GM19193 (cell line): ENCODE data around the gene AIFM2.

Experiments
- POLR2A ChIP-seq: IDR thresholded peaks from 4 replicates; pipeline ENCODE4 v1.6.1; 2011; ENCODE audit not compliant: insufficient read depth, insufficient read length; ENCODE audit errors: extremely low read depth

AIFM2 gene

DNA sequence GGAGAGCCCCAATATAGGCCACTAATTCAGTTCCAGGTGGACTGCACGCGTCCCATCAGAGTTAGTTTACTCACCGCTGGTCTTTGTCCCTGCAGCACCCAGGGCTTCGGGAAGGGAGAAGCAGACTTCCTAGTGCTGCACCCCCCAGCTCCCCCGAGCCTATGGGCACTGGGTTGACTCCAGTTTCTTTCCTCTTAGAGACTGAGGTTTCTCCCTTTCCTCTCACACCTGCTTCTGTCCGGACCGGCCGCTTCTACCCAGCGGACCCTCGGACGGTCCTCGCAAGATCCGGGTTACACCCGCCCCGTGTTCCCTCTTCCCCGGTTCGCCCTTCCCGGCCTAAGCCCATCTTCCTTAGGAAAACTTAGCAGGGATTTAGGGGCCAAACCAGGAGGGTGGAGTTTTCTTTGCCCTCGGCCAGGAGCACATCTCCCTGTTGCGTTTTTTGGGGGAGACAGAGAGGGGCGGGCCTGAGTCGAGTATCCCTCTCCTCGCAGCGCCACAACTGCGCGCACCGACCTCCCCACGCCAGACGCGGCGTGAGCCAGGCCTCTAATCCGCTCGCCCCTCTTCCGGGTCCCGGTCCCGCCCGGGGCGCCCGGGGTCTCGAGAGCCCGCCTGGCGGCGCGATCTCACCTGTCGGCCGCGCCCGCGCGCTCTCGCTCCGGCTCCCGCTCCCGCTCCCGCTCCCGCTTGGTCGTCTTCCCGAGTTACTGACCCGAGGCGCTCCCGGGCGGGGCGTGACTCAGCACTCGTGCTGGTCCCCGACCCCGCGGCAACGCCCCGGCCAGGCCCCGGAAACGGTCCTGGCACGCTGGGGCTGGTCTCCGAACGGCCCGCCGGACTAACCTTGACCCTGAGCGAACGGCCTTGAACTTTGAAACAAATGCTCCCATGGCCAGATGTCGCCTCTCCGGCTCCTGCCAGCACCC, at the start of gene AIFM2:
AIFM2 (minus strand) TSS at position 728 of the 932 bp plus-strand sequence. CDS start 8,741 bp downstream, outside the sequence.
- peak; percentile 75 for TF ChIP-seq POLR2A

DNA sequence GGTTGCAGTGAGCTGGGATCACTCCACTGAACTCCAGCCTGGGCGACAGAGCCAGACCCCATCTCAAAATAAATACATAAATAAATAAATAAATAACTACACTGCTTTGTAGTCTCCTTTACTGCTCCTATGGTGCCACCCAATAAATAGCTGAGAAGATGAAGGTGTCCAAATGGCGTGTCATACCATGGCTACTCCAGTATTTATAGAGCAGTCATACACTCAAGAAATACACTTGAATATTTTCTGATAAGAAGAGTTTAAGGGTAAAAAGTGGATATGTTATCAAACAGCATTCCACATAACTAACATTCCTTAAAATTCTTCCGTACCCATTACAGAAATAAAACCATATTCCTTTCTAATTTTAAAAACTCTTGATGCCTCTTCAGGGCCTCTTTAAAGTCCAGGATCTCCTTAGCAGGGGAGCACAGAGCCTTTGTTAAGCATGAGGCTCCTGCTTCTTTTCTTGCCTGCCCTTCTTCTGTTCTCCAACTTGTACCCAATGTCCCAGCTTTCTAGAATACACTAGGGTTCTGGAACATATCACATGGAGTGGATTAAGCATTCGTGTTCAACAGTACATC, 45.6 kb upstream of the AIFM2 start:
- no peak for TF ChIP-seq POLR2A

DNA sequence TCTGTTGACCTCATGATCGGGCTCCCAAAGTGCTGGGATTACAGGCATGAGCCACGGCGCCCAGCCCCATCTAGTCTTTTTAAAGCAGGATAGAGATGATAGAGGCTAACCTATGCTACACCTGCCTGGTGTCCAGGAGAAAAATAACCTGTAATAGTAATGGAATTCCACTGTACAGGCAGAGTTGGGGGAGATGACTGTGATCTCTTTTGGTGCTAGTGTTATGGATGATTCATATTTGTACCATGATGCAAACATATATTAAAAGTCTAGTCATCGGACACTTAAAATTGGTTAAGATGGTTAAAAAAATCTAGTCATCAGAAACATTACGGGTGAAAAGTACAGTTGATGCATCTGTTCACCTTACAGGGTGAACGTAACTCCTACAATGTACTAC, 43.8 kb upstream of the AIFM2 start:
- TF ChIP-seq POLR2A, result no peak

DNA sequence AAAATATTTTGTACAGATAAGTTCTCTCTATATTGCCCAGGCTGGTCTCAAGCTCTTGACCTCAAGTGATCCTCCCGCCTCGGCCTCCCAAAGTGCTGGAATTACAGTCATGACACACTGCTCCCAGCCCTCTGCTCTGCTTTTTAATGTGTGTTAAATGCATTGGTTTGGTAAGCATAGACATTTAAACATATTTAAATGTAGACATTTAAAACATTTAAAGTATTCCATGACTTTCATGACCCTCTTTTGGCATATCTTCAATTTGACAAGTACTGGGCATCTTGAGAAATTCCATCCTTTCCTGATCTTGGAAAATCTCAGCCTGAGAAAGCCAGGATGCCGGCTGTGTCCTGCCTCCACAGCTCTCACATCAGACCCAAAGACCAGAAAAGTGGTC, 42.9 kb upstream of the AIFM2 start:
- no peak for TF ChIP-seq POLR2A

DNA sequence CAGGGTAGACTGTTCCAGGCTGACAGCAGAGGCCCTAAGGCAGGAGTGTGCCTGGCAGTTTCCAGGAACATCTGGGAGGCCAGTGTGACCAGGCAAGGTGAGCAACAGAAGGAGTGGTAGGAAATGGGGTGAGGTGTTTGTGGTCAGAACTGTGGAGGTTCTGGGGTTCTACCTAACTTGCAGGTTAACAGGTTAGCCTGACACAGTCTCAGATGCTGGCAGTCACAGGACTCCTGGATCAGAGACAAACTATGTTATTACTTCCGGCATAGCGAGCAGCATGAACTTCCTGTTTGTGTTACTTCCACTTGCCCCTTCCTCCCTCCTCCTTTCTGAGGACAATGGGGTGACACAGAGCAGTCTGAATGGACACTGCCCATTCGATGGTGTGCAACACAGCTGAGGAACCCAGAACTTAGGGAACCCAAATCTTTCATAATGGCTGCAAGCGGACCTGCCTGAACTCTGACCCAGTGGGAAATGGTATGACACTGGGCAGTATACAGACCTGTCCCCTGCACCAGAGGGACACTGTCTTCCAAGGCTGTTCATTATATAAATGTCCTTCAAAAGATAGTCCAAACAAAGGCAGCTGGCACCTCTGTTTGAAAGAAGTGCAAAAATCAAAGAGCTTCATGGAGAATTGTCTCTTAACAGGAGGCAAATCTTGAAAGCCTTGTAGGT, 41.6 kb upstream of the AIFM2 start:
- no peak for TF ChIP-seq POLR2A

DNA sequence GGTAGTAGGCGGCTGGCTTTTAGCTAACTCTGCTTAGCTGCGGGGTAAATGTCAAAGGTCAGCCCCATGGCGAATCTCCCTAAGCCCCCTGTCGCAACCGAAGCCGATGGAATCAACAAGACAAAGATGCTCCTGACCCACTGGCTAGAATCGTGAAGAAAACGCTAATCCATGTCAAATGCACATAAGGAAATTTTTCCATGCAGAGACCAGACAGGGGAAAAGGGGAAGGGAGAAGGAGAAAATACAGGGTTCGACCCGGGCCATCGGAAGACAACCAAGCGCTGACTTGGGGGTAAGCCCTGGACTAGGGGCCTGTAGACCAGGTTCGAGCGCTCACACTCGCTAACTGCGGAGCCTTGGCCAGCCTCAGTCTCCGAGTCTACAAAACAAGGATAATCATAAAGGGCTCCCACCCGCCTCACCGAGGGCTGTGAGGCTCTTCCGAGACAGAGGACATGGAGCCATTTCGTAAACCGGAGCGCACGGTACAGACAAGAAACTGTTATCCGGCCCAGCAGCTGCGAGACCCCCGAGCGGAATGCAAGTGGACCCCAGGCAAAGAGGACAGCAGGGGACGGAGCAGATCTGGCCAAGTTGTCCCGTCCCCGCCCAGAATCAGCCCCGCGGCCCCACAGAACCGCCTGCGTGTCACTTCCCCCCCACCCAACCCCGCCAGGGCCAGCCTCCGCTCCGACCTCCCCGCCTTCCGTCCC, 37.2 kb upstream of the AIFM2 start:
- no peak for TF ChIP-seq POLR2A

DNA sequence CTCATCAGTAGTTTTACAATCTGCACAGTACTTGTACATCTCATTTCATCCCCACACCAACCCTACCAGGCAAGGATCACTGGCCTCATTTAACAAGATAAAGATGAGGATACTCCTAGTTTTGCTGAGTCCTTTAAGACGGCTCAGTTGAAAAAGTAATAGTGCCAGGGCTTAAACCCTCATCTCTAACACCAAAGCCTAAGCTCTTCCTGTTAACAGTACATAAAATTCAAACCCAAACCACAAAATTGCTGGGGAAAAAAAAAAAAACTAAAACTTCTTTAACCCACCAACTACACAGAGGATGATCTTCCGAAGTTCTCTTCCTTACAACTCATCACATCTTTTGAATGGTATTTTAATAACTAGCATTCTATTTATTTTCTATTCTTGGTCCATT, 36.4 kb upstream of the AIFM2 start:
- TF ChIP-seq POLR2A, result no peak

DNA sequence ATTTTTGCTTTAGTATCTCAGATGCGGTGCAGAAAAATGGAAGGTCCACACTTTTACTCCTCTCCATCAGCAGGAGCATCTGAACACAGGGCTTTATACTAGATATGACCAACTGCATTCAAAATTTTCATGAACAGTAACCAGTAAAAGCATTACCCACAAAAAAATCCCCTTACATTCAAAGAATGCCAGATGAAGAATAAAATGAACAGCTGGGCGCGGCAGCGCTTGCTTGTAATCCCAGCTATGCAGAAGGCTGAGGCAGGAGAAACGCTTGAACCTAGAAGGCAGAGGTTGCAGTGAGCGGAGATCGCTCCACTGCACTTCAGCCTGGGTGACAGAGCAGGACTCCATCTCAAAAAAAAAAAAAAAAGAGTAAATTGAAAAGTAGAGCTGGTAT, 34.6 kb upstream of the AIFM2 start:
- no peak for TF ChIP-seq POLR2A

DNA sequence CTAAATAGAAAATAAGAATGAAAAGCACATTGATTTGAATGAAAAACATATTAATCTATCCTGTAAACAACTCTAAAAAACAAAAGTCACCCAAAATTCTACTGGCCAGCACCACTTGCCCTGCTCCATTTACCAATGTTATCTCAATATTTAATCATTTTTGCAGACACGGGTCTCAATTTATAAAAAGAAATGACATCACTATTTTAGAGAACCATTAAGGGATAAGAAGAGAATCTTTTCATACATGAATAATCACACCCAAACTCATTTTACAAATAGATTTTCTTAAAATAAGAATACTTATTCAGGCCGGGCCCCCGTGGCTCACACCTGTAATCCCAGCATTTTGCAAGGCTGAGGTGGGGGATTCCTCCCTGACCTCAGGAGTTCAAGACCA, 33.8 kb upstream of the AIFM2 start:
- TF ChIP-seq POLR2A, result no peak

DNA sequence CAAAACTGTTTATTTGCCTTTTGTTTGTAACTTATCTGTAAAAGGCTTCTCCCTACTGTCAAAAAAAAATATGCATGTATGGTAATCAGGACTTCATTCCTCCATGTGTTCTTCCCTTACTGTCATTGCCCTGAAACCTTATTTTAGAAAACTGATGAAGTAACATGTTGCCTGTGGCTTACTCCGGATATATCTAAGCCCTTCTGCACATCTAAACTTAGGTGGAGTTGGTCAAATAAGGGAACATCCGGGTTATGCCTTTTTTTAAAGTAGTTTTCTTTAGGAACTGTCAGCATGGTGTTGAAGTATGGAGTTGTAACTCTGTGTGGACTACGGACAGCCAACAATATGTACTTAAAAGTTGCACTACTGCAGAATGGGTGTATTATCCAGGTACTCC, 31.5 kb upstream of the AIFM2 start:
- no peak for TF ChIP-seq POLR2A

DNA sequence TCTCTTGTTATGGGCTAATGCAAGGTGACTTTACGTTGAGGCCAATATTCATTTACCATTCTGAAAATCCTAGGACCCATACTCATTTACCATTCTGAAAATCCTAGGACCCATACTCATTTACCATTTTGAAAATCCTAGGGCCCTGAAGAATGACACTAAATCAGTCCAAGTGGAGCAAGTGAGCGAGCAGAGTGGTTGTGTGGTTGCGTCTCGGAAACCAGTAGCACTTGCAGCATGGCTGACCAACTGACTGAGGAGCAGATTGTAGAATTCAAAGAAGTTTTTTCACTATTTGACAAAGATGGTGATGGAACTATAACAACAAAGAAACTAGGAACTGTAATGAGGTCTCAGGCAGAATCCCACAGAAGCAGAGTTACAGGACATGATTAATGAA, 30.8 kb upstream of the AIFM2 start:
- TF ChIP-seq POLR2A, result no peak

DNA sequence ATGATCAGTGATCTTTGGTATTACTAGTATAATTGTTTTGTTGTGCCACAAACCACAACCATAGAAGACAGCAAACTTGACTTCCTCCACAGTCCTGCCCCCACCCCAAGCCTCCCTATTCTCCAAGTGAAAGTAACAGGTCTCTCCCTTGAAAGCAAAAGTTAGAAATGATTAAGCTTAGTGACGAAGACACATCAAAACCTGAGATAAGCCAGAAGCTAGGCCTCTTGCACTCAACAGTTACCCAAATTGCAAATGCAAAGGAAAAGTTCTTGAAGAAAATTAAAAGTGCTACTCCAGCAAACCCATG, 30.2 kb upstream of the AIFM2 start:
- no peak for TF ChIP-seq POLR2A

DNA sequence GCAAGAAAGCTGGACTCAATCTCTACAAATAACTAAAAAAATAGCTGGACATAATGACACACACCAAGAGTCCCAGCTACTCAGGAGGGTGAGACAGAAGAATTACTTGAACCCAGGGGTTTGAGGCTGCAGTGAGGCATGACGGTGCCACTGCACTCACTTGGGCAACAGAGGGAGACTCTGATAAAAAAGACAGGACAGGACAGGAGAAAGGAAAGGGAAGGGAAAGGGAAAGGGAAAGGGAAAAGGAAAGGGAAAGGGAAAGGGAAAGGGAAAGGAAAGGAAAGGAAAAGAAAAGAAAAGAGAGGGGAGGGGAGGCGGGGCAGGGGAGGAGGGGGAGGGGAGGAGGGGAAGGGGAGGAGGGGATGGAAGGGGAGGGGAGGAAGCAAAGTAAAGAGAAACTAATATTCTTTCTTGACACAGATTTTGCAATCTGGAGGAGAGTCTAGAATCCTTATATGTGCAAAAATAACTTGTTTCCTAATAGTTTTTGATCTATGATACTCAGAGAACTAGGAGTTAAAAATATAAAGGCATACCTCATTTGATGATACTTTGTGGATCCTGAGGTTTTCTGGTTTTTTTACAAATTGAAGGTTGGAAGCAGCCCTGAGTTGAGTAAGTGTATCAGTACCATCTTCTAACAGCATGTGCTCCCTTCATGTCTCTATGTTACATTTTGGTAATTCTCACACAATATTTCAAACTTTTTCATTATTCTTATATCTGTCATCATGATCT, 29.7 kb upstream of the AIFM2 start:
- TF ChIP-seq POLR2A, result no peak

DNA sequence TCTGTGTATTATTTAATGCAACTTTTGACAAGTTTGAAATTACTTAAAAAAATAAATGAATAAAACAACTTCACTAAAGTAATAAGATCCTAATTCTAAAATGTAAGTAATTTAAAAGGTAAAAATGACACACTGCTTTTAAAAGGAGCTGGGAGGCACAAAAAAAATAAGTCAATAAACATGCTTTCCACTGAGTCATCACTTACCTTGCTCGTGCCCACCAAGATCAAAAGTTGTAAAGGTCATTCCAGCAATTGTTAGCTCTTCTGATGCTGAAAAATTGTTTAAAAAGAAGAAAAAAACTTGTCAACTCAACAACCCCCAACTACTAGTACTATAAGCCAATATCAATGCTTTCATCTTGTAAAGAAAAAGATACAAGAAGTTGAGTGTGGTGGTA, 28.2 kb upstream of the AIFM2 start:
- no peak for TF ChIP-seq POLR2A
